K562 (cell line): Measurements from ENCODE around the gene PSMD1. TPM values are rescaled to one million over a fixed set of nuclear protein-coding genes. Genes with fewer than 3 reads are reported as not detected.

ENCODE experiments used
- ATAC-seq: fragments of 200-7000 bp; cut with Tn5 transposase; 3 replicates; pipeline ENCODE4 v1.9.1; 2020; ENCODE audit warnings: moderate library complexity
- BruUV-seq: library from RNA; stranded (reverse); fragments of 400-500 nt; replicated peaks from 2 replicates; lab custom pipeline; 2021; lab: Mats Ljungman, UMichigan
- CTCF ChIA-PET: fragments of 300-600 bp; formaldehyde crosslinking; extraction: SDS; loops from one replicate; lab custom pipeline; 2021; ENCODE audit warnings: low intra/inter-chr PET ratio; lab: Yijun Ruan, JAX
- POLR2A ChIA-PET: fragments of 300-600, 350-650 bp; sonication (Branson Sonifier 250); formaldehyde crosslinking; extraction: SDS; loops from one replicate; lab custom pipeline; 2021; ENCODE audit warnings: antibody characterized with exemption, inconsistent platforms; lab: Yijun Ruan, JAX
- DNase-seq, 4 experiments: peaks; one replicate each; pipeline versions ENCODE4 v3.0.0 to v3.0.0-alpha.2; 2011 to 2018; ENCODE audit warnings: low spot score in 3 of 4, mixed read lengths in 3 of 4; ENCODE audit errors: extremely low read depth in 1 of 4
- FAIRE-seq: peaks from 2 replicates; lab custom pipeline; 2011; peaks lifted over from hg19 to GRCh38; lab: Jason Lieb, UNC
- H2AFZ ChIP-seq: 2 replicates; pipeline ENCODE4 v1.6.0; 2011; ENCODE audit warnings: low read depth, low read length, control low read depth, inconsistent platforms
- H3K27ac ChIP-seq: fragments of 200-600 bp; 3 replicates; pipeline ENCODE4 v1.8.0; 2011; ENCODE audit warnings: low read depth, mild to moderate bottlenecking, control low read depth, inconsistent platforms, low read length, moderate library complexity, mixed read lengths; ENCODE audit errors: extremely low read depth
- H3K27me3 ChIP-seq, 2 experiments: fragments of 300-600 bp in 1 of 2; 2 replicates in 1 of 2; 3 replicates in 1 of 2; pipeline versions ENCODE4 v1.6.0 to v1.8.0; 2011; ENCODE audit warnings: inconsistent platforms in 2 of 2, low read length in 2 of 2, mild to moderate bottlenecking in 1 of 2, mixed read lengths in 1 of 2, moderate library complexity in 1 of 2; ENCODE audit not compliant: control insufficient read depth in 2 of 2, insufficient read depth in 2 of 2
- H3K36me3 ChIP-seq: fragments of 300-600 bp; 3 replicates; pipeline ENCODE4 v1.8.0; 2011; ENCODE audit warnings: mild to moderate bottlenecking, low read length, inconsistent platforms; ENCODE audit not compliant: control insufficient read depth, insufficient read depth
- H3K4me1 ChIP-seq, 2 experiments: fragments of 200-600 bp in 1 of 2; replicated peaks in 1 of 2; 2 replicates in 1 of 2; 3 replicates in 1 of 2; pipeline versions ENCODE4 v1.5.1 to v1.8.0; 2011; ENCODE audit warnings: inconsistent platforms in 2 of 2, low read length in 2 of 2, mild to moderate bottlenecking in 1 of 2, mixed read lengths in 1 of 2, moderate library complexity in 1 of 2; ENCODE audit not compliant: control insufficient read depth in 2 of 2, insufficient read depth in 2 of 2
- H3K4me2 ChIP-seq: 2 replicates; pipeline ENCODE4 v1.6.1; 2011; ENCODE audit warnings: low read length, control low read depth, inconsistent platforms, mixed read lengths; ENCODE audit not compliant: insufficient read depth
- H3K4me3 ChIP-seq: fragments of 200-600 bp; sonication (generic), shearing (Covaris generic); 2 replicates; pipeline ENCODE4 v1.5.1; 2016; ENCODE audit warnings: control low read depth, inconsistent platforms
- H3K79me2 ChIP-seq: fragments of 200-600 bp; 3 replicates; pipeline ENCODE4 v1.8.0; 2011; ENCODE audit warnings: low read length, inconsistent platforms; ENCODE audit not compliant: control insufficient read depth, insufficient read depth
- H3K9ac ChIP-seq, 2 experiments: 2 replicates each; pipeline versions ENCODE4 v1.6.0 to v1.6.1; 2011; ENCODE audit warnings: low read depth in 2 of 2, low read length in 2 of 2, control low read depth in 1 of 2, inconsistent platforms in 1 of 2, mild to moderate bottlenecking in 1 of 2, mixed read lengths in 1 of 2; ENCODE audit not compliant: insufficient read depth in 1 of 2
- H3K9me1 ChIP-seq: one replicate; pipeline ENCODE4 v1.6.0; 2011; ENCODE audit warnings: inconsistent platforms, mild to moderate bottlenecking, low read length, moderate library complexity; ENCODE audit not compliant: control insufficient read depth, insufficient read depth
- H3K9me3 ChIP-seq: replicated peaks from 2 replicates; pipeline ENCODE4 v1.5.1; 2011; ENCODE audit warnings: low read depth, low read length, inconsistent platforms; ENCODE audit not compliant: control insufficient read depth, insufficient read depth
- H4K20me1 ChIP-seq: replicated peaks from 2 replicates; pipeline ENCODE4 v1.6.1; 2011; ENCODE audit warnings: low read length, inconsistent platforms, mixed read lengths; ENCODE audit not compliant: control insufficient read depth, insufficient read depth
- WGBS: fragments of 100-300 bp; shearing (Covaris generic); methylation state at CpG from one replicate; pipeline ENCODE4 v1.1.6; 2016; ENCODE audit warnings: low coverage, mixed read lengths; ENCODE audit not compliant: insufficient coverage; ENCODE audit errors: missing lambda C conversion rate; 5-methylcytosine and 5-hydroxymethylcytosine counted together
- in situ Hi-C: fragments of 300-500 bp; cut with MboI; formaldehyde crosslinking; loops from 4 replicates; pipeline ENCODE4 v1.15.0; 2018; ENCODE audit warnings: inconsistent platforms, mixed read lengths
- intact Hi-C: fragments of 100-400 bp; cut with micrococcal nuclease; formaldehyde crosslinking; loops from 2 replicates; pipeline ENCODE4 v1.14.2; 2022
- polyA plus RNA-seq, 8 experiments: library from polyadenylated mRNA; depleted of rRNA in 4 of 8; stranded (reverse) in 5 of 8; unstranded in 3 of 8; fragments of >200 nt; fragmentation: Nextera tagmentation in 2 of 8; fragmentation: Illumina TruSeq in 1 of 8; extraction: Ambion mirVana in 2 of 8; extraction: Trizol in 1 of 8; gene quantifications; 2 replicates each; pipeline versions ENCODE4 v1.2.1 to v1.2.3, GENCODE V29; 2011 to 2014; ENCODE audit warnings: inconsistent platforms in 1 of 8, missing spikeins in 1 of 8
- total RNA-seq, 7 experiments: library from RNA; depleted of rRNA in 6 of 7; stranded (reverse); fragments of >200 nt in 6 of 7; fragmentation: Illumina TruSeq in 2 of 7; extraction: Trizol in 2 of 7; gene quantifications; 2 replicates each; pipeline versions ENCODE4 v1.2.1 to v1.2.3, GENCODE V29; 2011 to 2021; ENCODE audit warnings: low replicate concordance in 1 of 7
- TF ChIP-seq, protein P1 (sequence below): fragments of 450-650 bp; formaldehyde crosslinking; IDR thresholded peaks from 2 replicates; pipeline ENCODE4 v1.4.0; 2022; ENCODE audit warnings: mild to moderate bottlenecking, moderate library complexity
- TF ChIP-seq, protein P2 (sequence below): fragments of 450-650 bp; IDR thresholded peaks from 2 replicates; pipeline ENCODE4 v1.6.1; 2017; ENCODE audit warnings: antibody characterized with exemption
- TF ChIP-seq, protein P3 (sequence below): fragments of 200-600 bp; sonication (generic); IDR thresholded peaks from one replicate; pipeline ENCODE4 v1.6.1; 2012; ENCODE audit warnings: mild to moderate bottlenecking, low read depth, low read length, inconsistent platforms
- TF ChIP-seq, protein P4 (sequence below): fragments of 450-650 bp; conservative IDR thresholded peaks from 2 replicates; pipeline ENCODE4 v1.6.1; 2016; ENCODE audit warnings: missing genetic modification characterization, low read depth, mild to moderate bottlenecking, missing compliant biosample characterization, moderate library complexity

The PSMD1 gene
- total and polyA plus RNA-seq, 9 of the 15 experiments (the other 6 are each of a cell fraction or from before 2014, with no cell fraction given), result 100 to 257 (median 147) TPM

DNA sequence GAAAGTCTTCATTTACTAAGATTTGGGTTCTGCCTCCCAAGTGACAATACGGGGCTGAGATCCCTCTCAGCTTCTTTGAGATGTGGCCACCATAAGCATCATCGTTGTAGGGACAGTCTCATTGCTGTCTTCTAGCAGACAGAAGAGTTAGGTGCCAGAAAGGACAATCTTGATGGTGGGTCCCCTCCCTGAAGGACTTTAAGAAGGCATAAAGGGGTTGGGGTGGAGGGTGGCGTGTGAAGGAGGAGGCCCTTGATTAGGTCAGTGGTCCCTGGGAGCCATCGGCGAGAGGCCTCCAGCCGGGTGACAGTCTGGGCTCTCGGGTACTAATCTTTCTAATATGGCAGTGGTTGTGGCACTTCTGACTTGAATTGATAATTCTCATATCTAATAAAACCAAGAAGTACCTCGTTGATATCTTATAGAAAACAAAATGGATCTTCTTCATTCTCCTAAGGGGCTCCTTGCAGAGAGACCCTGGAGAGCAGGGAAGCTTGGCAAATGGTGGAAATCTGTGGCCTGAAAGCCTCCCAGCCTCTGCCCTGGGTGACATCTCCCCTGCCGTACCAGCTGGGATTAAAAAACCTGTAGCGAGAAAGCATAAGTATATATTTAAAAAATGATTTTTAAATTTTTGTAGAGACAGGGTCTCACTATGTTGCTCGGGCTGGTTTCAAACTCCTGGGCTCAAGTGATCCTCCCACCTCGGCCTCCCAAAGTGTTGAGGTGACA is 7.2 kb upstream of the PSMD1 start:
- TF ChIP-seq, protein P1, sequence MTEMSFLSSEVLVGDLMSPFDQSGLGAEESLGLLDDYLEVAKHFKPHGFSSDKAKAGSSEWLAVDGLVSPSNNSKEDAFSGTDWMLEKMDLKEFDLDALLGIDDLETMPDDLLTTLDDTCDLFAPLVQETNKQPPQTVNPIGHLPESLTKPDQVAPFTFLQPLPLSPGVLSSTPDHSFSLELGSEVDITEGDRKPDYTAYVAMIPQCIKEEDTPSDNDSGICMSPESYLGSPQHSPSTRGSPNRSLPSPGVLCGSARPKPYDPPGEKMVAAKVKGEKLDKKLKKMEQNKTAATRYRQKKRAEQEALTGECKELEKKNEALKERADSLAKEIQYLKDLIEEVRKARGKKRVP (CRISPR knock-in tag), result no peak
- TF ChIP-seq, protein P2, sequence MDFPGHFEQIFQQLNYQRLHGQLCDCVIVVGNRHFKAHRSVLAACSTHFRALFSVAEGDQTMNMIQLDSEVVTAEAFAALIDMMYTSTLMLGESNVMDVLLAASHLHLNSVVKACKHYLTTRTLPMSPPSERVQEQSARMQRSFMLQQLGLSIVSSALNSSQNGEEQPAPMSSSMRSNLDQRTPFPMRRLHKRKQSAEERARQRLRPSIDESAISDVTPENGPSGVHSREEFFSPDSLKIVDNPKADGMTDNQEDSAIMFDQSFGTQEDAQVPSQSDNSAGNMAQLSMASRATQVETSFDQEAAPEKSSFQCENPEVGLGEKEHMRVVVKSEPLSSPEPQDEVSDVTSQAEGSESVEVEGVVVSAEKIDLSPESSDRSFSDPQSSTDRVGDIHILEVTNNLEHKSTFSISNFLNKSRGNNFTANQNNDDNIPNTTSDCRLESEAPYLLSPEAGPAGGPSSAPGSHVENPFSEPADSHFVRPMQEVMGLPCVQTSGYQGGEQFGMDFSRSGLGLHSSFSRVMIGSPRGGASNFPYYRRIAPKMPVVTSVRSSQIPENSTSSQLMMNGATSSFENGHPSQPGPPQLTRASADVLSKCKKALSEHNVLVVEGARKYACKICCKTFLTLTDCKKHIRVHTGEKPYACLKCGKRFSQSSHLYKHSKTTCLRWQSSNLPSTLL, result no peak
- TF ChIP-seq, protein P3, sequence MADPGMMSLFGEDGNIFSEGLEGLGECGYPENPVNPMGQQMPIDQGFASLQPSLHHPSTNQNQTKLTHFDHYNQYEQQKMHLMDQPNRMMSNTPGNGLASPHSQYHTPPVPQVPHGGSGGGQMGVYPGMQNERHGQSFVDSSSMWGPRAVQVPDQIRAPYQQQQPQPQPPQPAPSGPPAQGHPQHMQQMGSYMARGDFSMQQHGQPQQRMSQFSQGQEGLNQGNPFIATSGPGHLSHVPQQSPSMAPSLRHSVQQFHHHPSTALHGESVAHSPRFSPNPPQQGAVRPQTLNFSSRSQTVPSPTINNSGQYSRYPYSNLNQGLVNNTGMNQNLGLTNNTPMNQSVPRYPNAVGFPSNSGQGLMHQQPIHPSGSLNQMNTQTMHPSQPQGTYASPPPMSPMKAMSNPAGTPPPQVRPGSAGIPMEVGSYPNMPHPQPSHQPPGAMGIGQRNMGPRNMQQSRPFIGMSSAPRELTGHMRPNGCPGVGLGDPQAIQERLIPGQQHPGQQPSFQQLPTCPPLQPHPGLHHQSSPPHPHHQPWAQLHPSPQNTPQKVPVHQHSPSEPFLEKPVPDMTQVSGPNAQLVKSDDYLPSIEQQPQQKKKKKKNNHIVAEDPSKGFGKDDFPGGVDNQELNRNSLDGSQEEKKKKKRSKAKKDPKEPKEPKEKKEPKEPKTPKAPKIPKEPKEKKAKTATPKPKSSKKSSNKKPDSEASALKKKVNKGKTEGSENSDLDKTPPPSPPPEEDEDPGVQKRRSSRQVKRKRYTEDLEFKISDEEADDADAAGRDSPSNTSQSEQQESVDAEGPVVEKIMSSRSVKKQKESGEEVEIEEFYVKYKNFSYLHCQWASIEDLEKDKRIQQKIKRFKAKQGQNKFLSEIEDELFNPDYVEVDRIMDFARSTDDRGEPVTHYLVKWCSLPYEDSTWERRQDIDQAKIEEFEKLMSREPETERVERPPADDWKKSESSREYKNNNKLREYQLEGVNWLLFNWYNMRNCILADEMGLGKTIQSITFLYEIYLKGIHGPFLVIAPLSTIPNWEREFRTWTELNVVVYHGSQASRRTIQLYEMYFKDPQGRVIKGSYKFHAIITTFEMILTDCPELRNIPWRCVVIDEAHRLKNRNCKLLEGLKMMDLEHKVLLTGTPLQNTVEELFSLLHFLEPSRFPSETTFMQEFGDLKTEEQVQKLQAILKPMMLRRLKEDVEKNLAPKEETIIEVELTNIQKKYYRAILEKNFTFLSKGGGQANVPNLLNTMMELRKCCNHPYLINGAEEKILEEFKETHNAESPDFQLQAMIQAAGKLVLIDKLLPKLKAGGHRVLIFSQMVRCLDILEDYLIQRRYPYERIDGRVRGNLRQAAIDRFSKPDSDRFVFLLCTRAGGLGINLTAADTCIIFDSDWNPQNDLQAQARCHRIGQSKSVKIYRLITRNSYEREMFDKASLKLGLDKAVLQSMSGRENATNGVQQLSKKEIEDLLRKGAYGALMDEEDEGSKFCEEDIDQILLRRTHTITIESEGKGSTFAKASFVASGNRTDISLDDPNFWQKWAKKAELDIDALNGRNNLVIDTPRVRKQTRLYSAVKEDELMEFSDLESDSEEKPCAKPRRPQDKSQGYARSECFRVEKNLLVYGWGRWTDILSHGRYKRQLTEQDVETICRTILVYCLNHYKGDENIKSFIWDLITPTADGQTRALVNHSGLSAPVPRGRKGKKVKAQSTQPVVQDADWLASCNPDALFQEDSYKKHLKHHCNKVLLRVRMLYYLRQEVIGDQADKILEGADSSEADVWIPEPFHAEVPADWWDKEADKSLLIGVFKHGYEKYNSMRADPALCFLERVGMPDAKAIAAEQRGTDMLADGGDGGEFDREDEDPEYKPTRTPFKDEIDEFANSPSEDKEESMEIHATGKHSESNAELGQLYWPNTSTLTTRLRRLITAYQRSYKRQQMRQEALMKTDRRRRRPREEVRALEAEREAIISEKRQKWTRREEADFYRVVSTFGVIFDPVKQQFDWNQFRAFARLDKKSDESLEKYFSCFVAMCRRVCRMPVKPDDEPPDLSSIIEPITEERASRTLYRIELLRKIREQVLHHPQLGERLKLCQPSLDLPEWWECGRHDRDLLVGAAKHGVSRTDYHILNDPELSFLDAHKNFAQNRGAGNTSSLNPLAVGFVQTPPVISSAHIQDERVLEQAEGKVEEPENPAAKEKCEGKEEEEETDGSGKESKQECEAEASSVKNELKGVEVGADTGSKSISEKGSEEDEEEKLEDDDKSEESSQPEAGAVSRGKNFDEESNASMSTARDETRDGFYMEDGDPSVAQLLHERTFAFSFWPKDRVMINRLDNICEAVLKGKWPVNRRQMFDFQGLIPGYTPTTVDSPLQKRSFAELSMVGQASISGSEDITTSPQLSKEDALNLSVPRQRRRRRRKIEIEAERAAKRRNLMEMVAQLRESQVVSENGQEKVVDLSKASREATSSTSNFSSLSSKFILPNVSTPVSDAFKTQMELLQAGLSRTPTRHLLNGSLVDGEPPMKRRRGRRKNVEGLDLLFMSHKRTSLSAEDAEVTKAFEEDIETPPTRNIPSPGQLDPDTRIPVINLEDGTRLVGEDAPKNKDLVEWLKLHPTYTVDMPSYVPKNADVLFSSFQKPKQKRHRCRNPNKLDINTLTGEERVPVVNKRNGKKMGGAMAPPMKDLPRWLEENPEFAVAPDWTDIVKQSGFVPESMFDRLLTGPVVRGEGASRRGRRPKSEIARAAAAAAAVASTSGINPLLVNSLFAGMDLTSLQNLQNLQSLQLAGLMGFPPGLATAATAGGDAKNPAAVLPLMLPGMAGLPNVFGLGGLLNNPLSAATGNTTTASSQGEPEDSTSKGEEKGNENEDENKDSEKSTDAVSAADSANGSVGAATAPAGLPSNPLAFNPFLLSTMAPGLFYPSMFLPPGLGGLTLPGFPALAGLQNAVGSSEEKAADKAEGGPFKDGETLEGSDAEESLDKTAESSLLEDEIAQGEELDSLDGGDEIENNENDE, result no peak
- TF ChIP-seq, protein P4, sequence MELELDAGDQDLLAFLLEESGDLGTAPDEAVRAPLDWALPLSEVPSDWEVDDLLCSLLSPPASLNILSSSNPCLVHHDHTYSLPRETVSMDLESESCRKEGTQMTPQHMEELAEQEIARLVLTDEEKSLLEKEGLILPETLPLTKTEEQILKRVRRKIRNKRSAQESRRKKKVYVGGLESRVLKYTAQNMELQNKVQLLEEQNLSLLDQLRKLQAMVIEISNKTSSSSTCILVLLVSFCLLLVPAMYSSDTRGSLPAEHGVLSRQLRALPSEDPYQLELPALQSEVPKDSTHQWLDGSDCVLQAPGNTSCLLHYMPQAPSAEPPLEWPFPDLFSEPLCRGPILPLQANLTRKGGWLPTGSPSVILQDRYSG (tag), result no peak
- TF ChIP-seq, all 486 proteins: peak for 0
- no TSS peak for BruUV-seq
- Histone ChIP-seq H3K9ac (no peak overlapping the region), H3K4me3 (no peak overlapping the region), H2AFZ (no peak overlapping the region), H3K27ac (no peak overlapping the region), H3K9me3 (no peaks in the 10 kb centered on the region), H3K79me2 (no peaks in the 10 kb centered on the region), H3K4me2 (no peak overlapping the region), H3K27me3 (peaks cover 3 to 18% of the 10 kb centered on the region in 2 experiments; a peak in 3 of 5 replicates), H3K4me1 (peaks cover 0 to 11% of the 10 kb centered on the region in 2 experiments; a peak in 2 of 5 replicates), H3K36me3 (no peaks in the 10 kb centered on the region), H3K9me1 (no peaks in the 10 kb centered on the region), H4K20me1 (no peaks in the 10 kb centered on the region)
- intact Hi-C loops (loop anchor here (10.0 kb wide), 1 partner anchor 145 kb away; no protein-coding TSS in a partner anchor), in situ Hi-C loops (no loop called here)
- DNase-seq (no peak), FAIRE-seq (no peak), ATAC-seq (no peak)
- CTCF ChIA-PET, result no interaction called here
- POLR2A ChIA-PET, result no interaction called here
- 1% methylated on average over 11 of the region's 12 CpGs for WGBS
